ENCODE data around the gene IGFBP1.

GRCh38 chr7:45940939-45941338 is 52.7 kb downstream of the IGFBP1 start:
- TF ChIP-seq, protein P1, sequence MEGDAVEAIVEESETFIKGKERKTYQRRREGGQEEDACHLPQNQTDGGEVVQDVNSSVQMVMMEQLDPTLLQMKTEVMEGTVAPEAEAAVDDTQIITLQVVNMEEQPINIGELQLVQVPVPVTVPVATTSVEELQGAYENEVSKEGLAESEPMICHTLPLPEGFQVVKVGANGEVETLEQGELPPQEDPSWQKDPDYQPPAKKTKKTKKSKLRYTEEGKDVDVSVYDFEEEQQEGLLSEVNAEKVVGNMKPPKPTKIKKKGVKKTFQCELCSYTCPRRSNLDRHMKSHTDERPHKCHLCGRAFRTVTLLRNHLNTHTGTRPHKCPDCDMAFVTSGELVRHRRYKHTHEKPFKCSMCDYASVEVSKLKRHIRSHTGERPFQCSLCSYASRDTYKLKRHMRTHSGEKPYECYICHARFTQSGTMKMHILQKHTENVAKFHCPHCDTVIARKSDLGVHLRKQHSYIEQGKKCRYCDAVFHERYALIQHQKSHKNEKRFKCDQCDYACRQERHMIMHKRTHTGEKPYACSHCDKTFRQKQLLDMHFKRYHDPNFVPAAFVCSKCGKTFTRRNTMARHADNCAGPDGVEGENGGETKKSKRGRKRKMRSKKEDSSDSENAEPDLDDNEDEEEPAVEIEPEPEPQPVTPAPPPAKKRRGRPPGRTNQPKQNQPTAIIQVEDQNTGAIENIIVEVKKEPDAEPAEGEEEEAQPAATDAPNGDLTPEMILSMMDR (conservative IDR thresholded peaks at IDR 0.05), result no peak
- TF ChIP-seq ZFX (IDR thresholded peaks at IDR 0.05), result no peak

Data from C4-2B (cell line).